ENCODE data around the gene ENTPD5. TPM values are rescaled to one million over a fixed set of nuclear protein-coding genes. Genes with fewer than 3 reads are reported as not detected.
A peak's percentile ranks its signal among the peaks of the same experiment; 100 is the strongest.
"Not testable (repeated sequence)": the region's sequence is repeated elsewhere in the genome, so short reads cannot be mapped to it uniquely, and the experiment has no call there.

ENTPD5 gene
- polyA plus RNA-seq, 6 donors from 2014 or later = 2.3 to 5.7 (median 5.0) TPM

GRCh38 chr14:73949752-73950734 lies 69.0 kb downstream of the ENTPD5 start, which contains the start of the genes COQ6 and FAM161B:
TSS of gene COQ6 (plus strand) at chr14:73950302. CDS start at chr14:73950333, 31 bp downstream.
TSS of gene FAM161B (minus strand) at chr14:73950094. CDS start at chr14:73950026, 68 bp downstream.
- peak within 1 kb of the TSS; percentile 96 to 98 (median 98) for H3K27ac Mint-ChIP-seq
- no peaks in the 10 kb centered on the region for H3K27me3 Mint-ChIP-seq
- H3K4me3 Mint-ChIP-seq = peak within 1 kb of the TSS; percentile 96 to 100 (median 98)
- no peaks in the 10 kb centered on the region for H3K9me3 Mint-ChIP-seq
- peaks cover 10 to 28% (median 16%) of the 10 kb centered on the region in 3 donors for H3K4me1 Mint-ChIP-seq
- peak; percentile 94 for DNase-seq
- peaks cover 0 to 5% of the 10 kb centered on the region in 2 donors for H3K36me3 Mint-ChIP-seq
- peak; percentile 90 to 91 for ATAC-seq (ENCODE audit: low read depth in 2 of 2)

- DNase-seq = no peak
- Mint-ChIP-seq H3K27ac (no peak overlapping the region), H3K27me3 (no peaks in the 10 kb centered on the region), H3K36me3 (peaks cover 10 to 12% of the 10 kb centered on the region in 2 donors), H3K4me1 (peaks cover 4 to 14% (median 7%) of the 10 kb centered on the region in 3 donors), H3K9me3 (no peaks in the 10 kb centered on the region), H3K4me3 (no peak overlapping the region)
- no peak for ATAC-seq (ENCODE audit: low read depth in 2 of 2)
Observed at GRCh38 chr14:73945159-73945670, 73.9 kb downstream of the ENTPD5 start.

GRCh38 chr14:73944432-73945158 lies 74.5 kb downstream of the ENTPD5 start:
- peaks cover 0 to 8% (median 1%) of the 10 kb centered on the region in 3 donors for H3K4me1 Mint-ChIP-seq
- H3K9me3 Mint-ChIP-seq = no peaks in the 10 kb centered on the region
- peaks cover 12 to 15% of the 10 kb centered on the region in 2 donors for H3K36me3 Mint-ChIP-seq
- DNase-seq (no peak), ATAC-seq (ENCODE audit: low read depth in 2 of 2) (no peak)
- no peak overlapping the region for H3K4me3 Mint-ChIP-seq
- H3K27ac Mint-ChIP-seq = no peak overlapping the region
- no peaks in the 10 kb centered on the region for H3K27me3 Mint-ChIP-seq

GRCh38 chr14:73943083-73943482 lies 76.0 kb downstream of the ENTPD5 start:
- Mint-ChIP-seq H3K4me3 (no peak overlapping the region), H3K27ac (peak overlapping the region in 1 of 6 donors; percentile 94), H3K9me3 (no peaks in the 10 kb centered on the region), H3K4me1 (no peaks in the 10 kb centered on the region), H3K27me3 (no peaks in the 10 kb centered on the region), H3K36me3 (peaks cover 12 to 15% of the 10 kb centered on the region in 2 donors)
- no peak for DNase-seq
- ATAC-seq (ENCODE audit: low read depth in 2 of 2) = no peak

- no peak for ATAC-seq (ENCODE audit: low read depth in 2 of 2)
- DNase-seq = no peak
- Mint-ChIP-seq H3K9me3 (no peaks in the 10 kb centered on the region), H3K4me1 (no peaks in the 10 kb centered on the region), H3K4me3 (no peak overlapping the region), H3K27ac (no peak overlapping the region), H3K27me3 (no peaks in the 10 kb centered on the region), H3K36me3 (peaks cover 12 to 15% of the 10 kb centered on the region in 2 donors)
Observed at GRCh38 chr14:73942180-73942579, 76.9 kb downstream of the ENTPD5 start.

GRCh38 chr14:73937012-73937411 lies 82.1 kb downstream of the ENTPD5 start:
- H3K9me3 Mint-ChIP-seq = no peaks in the 10 kb centered on the region
- H3K4me1 Mint-ChIP-seq = no peaks in the 10 kb centered on the region
- no peaks in the 10 kb centered on the region for H3K27me3 Mint-ChIP-seq
- no peak overlapping the region for H3K4me3 Mint-ChIP-seq
- peaks cover 0 to 17% of the 10 kb centered on the region in 2 donors for H3K36me3 Mint-ChIP-seq
- ATAC-seq (ENCODE audit: low read depth in 2 of 2) (no peak), DNase-seq (no peak)
- H3K27ac Mint-ChIP-seq = peak overlapping the region in 3 of 6 donors; percentile 26 to 34 (median 32)

GRCh38 chr14:73936548-73936947 lies 82.5 kb downstream of the ENTPD5 start:
- Mint-ChIP-seq H3K4me1 (no peaks in the 10 kb centered on the region), H3K36me3 (peaks cover 0 to 17% of the 10 kb centered on the region in 2 donors), H3K9me3 (no peaks in the 10 kb centered on the region), H3K4me3 (no peak overlapping the region), H3K27me3 (no peaks in the 10 kb centered on the region), H3K27ac (peak overlapping the region in 4 of 6 donors; percentile 26 to 47 (median 33))
- ATAC-seq (ENCODE audit: low read depth in 2 of 2) = no peak
- no peak for DNase-seq

GRCh38 chr14:73935666-73936065 lies 83.4 kb downstream of the ENTPD5 start:
- no peak for DNase-seq
- ATAC-seq (ENCODE audit: low read depth in 2 of 2) = no peak
- H3K36me3 Mint-ChIP-seq = peaks cover 0 to 17% of the 10 kb centered on the region in 2 donors
- H3K4me1 Mint-ChIP-seq = no peaks in the 10 kb centered on the region
- H3K27me3 Mint-ChIP-seq = no peaks in the 10 kb centered on the region
- no peaks in the 10 kb centered on the region for H3K9me3 Mint-ChIP-seq
- H3K4me3 Mint-ChIP-seq = no peak overlapping the region
- peak overlapping the region in 1 of 6 donors; percentile 27 for H3K27ac Mint-ChIP-seq

GRCh38 chr14:73924337-73924736 lies 94.8 kb downstream of the ENTPD5 start:
- no peak for ATAC-seq (ENCODE audit: low read depth in 2 of 2)
- no peaks in the 10 kb centered on the region for H3K4me1 Mint-ChIP-seq
- peak overlapping the region in 1 of 6 donors; percentile 45 for H3K27ac Mint-ChIP-seq
- H3K27me3 Mint-ChIP-seq = no peaks in the 10 kb centered on the region
- H3K9me3 Mint-ChIP-seq = no peaks in the 10 kb centered on the region
- H3K4me3 Mint-ChIP-seq = no peak overlapping the region
- H3K36me3 Mint-ChIP-seq = peaks cover 20 to 35% of the 10 kb centered on the region in 2 donors
- DNase-seq = no peak

- H3K4me1 Mint-ChIP-seq; H3K4me3 Mint-ChIP-seq; ATAC-seq (ENCODE audit: low read depth in 2 of 2); H3K27me3 Mint-ChIP-seq; H3K27ac Mint-ChIP-seq; DNase-seq; H3K9me3 Mint-ChIP-seq: not testable (repeated sequence)
- peaks cover 12 to 24% of the 10 kb centered on the region in 2 donors for H3K36me3 Mint-ChIP-seq
Observed at GRCh38 chr14:73919457-73919856, 99.6 kb downstream of the ENTPD5 start.

GRCh38 chr14:73916324-73916723 lies 102.8 kb downstream of the ENTPD5 start:
- Mint-ChIP-seq H3K4me3 (no peak overlapping the region), H3K27ac (peak overlapping the region in 2 of 6 donors; percentile 26 to 42), H3K36me3 (peaks cover 27 to 30% of the 10 kb centered on the region in 2 donors), H3K27me3 (no peaks in the 10 kb centered on the region), H3K4me1 (peaks cover 0 to under 1% (median 0%) of the 10 kb centered on the region in 3 donors), H3K9me3 (peaks cover 0 to 14% (median 7%) of the 10 kb centered on the region in 7 donors)
- ATAC-seq (ENCODE audit: low read depth in 2 of 2) = no peak
- no peak for DNase-seq

- Mint-ChIP-seq H3K27ac (peak overlapping the region in 1 of 6 donors; percentile 77), H3K4me1 (peaks cover 0 to 8% (median 0%) of the 10 kb centered on the region in 3 donors), H3K9me3 (peaks cover 0 to 14% (median 8%) of the 10 kb centered on the region in 7 donors), H3K36me3 (peaks cover 39 to 57% of the 10 kb centered on the region in 2 donors), H3K4me3 (no peak overlapping the region), H3K27me3 (no peaks in the 10 kb centered on the region)
- DNase-seq = no peak
- ATAC-seq (ENCODE audit: low read depth in 2 of 2) = no peak
Observed at GRCh38 chr14:73913256-73913655, 105.8 kb downstream of the ENTPD5 start.

- ATAC-seq (ENCODE audit: low read depth in 2 of 2) (no peak), DNase-seq (no peak)
- peak overlapping the region in 3 of 6 donors; percentile 23 to 93 (median 24) for H3K27ac Mint-ChIP-seq
- H3K4me1 Mint-ChIP-seq = peaks cover 0 to 8% (median 0%) of the 10 kb centered on the region in 3 donors
- peaks cover 44 to 63% of the 10 kb centered on the region in 2 donors for H3K36me3 Mint-ChIP-seq
- H3K9me3 Mint-ChIP-seq = peaks cover 0 to 14% (median 8%) of the 10 kb centered on the region in 7 donors
- H3K27me3 Mint-ChIP-seq = no peaks in the 10 kb centered on the region
- no peak overlapping the region for H3K4me3 Mint-ChIP-seq
Observed at GRCh38 chr14:73909681-73910080, 109.4 kb downstream of the ENTPD5 start.
